Activated naive CD4-positive, alpha-beta T cell treated with anti-CD3 and anti-CD28 coated beads, Interleukin-2, amount 10 ng/mL, durations not matched to agents 7 days and 5 days (primary cell): ENCODE data around the gene IL21.
A peak's percentile ranks its signal among the peaks of the same experiment; 100 is the strongest.

Experiments used
- CTCF ChIA-PET: fragments of 350-600 bp; sonication (Branson Sonifier 250); formaldehyde crosslinking; loops from one replicate; lab custom pipeline; 2021; ENCODE audit warnings: antibody characterized with exemption; lab: Charles Lee
- DNase-seq: peaks from one replicate; pipeline ENCODE4 v3.0.0-alpha.2; 2020
- H3K27ac Mint-ChIP-seq: one replicate; pipeline ENCODE4 v1.8.0; 2021; ENCODE audit warnings: mild to moderate bottlenecking, moderate library complexity, mixed read lengths
- H3K27me3 Mint-ChIP-seq: one replicate; pipeline ENCODE4 v1.8.0; 2021; ENCODE audit warnings: mild to moderate bottlenecking, mixed read lengths
- H3K36me3 Mint-ChIP-seq: one replicate; pipeline ENCODE4 v1.8.0; 2021; ENCODE audit warnings: mixed read lengths
- H3K4me1 Mint-ChIP-seq: one replicate; pipeline ENCODE4 v1.8.0; 2021; ENCODE audit warnings: mixed read lengths
- H3K4me3 Mint-ChIP-seq: one replicate; pipeline ENCODE4 v1.8.0; 2021; ENCODE audit warnings: mild to moderate bottlenecking, moderate library complexity, mixed read lengths
- H3K9me3 Mint-ChIP-seq: one replicate; pipeline ENCODE4 v1.8.0; 2021; ENCODE audit warnings: mixed read lengths

IL21 gene

DNA sequence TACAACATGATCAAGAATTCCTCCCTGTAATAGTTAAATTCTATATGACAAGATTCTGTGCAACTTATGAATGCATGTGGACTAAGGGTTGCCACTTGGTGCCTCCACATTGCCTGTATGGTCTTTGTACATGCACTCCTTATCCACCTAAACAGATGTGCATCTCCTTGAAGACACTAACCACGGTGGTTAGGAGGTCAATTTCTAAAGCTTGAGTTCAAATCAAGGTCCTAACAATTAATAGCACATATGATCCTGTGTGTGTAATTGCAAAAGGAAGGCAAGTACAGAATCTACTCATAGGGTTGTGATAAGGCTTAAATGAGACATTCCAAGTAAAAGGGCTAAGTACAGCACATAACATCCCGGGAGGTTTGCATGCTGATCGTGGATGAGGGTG, 1.5 kb upstream of the IL21 start:
- Mint-ChIP-seq H3K27me3 (no peaks in the 10 kb centered on the region), H3K4me1 (peaks cover 34% of the 10 kb centered on the region), H3K4me3 (no peak overlapping the region), H3K27ac (no peak overlapping the region), H3K9me3 (no peaks in the 10 kb centered on the region), H3K36me3 (no peaks in the 10 kb centered on the region)
- DNase-seq, result no peak
- CTCF ChIA-PET, result no interaction called here

DNA sequence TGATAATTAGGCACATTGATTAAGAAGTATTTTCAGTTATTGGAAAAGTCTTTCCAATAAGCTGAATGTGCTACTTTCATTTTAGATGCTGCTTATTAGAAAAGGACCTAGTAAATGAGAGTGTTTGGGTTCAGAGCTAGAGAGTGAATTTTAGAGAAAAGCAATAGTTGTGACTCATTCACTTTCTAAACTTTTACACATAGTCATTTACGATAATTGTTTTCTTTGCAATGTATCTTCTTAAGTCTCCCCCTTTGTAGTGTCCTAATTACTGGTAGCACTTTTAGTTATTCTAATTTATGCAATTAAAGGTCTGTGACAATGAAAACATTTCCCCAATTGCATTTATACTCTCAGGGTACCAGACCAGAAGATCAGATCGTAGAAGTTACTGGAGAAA, 1.3 kb downstream of the IL21 start:
- Mint-ChIP-seq H3K9me3 (no peaks in the 10 kb centered on the region), H3K27ac (peak overlapping the region; percentile 71), H3K4me1 (peaks cover 49% of the 10 kb centered on the region), H3K4me3 (peak overlapping the region; percentile 27), H3K36me3 (no peaks in the 10 kb centered on the region), H3K27me3 (no peaks in the 10 kb centered on the region)
- DNase-seq, result no peak
- CTCF ChIA-PET, result interaction anchor here (0.8 to 1.1 kb wide), 2 partner anchors 11 to 41 kb away, joined by 3 read pairs; no protein-coding TSS in a partner anchor

DNA sequence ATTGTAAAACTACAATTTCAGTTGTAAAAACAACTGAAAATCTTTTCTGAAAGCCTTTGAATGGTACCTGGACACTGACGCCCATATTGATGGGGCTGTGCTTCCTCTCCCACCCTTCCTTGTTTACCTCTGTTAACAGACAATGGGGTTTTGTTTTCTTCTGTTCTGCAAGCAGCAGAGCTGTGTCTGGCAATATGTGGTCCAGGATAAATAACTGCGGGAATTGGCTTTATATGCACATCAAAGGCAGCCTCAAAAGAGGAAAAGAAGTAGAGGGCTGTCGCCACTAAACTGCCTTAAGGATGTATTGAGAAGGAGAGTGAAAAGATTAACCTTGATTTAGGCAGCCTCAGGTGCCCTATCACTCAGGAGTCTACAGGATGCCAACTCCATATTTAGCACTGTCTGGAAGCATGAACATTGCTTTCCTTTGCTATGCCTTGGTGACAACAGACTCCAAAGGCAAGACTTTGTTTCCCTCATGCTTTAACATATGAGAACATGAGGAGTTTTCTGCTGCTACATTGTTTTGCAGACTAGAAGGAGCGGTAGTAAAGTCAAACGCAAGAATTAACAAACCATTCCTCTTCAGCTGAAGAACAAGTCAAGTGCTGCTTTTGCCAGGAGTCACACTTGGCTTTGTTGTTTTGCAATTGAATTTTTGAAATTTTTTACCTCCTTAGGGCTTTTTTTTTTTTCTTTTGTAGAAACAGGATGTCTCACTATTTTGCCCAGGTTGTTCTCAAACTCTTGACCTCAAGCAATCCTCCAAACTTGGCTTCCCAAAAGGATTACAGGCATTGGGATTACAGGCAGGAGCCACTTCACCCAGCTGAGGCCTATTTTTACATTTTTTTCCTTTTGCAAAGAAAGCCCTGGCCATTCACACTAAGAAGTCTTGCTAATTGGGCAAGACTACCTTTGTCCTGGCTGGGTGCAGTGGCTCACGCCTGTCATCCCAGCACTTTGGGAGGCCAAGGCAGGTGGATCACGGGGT, 3.0 kb downstream of the IL21 start:
- Mint-ChIP-seq H3K4me3 (peak overlapping the region; percentile 0), H3K9me3 (no peaks in the 10 kb centered on the region), H3K4me1 (peaks cover 49% of the 10 kb centered on the region), H3K36me3 (no peaks in the 10 kb centered on the region), H3K27ac (peak overlapping the region; percentile 59), H3K27me3 (no peaks in the 10 kb centered on the region)
- no peak for DNase-seq
- CTCF ChIA-PET, result interaction anchor here (0.6 to 4.4 kb wide), 3 partner anchors 14 to 128 kb away, joined by 3 to 30 read pairs (median 3); no protein-coding TSS in a partner anchor

DNA sequence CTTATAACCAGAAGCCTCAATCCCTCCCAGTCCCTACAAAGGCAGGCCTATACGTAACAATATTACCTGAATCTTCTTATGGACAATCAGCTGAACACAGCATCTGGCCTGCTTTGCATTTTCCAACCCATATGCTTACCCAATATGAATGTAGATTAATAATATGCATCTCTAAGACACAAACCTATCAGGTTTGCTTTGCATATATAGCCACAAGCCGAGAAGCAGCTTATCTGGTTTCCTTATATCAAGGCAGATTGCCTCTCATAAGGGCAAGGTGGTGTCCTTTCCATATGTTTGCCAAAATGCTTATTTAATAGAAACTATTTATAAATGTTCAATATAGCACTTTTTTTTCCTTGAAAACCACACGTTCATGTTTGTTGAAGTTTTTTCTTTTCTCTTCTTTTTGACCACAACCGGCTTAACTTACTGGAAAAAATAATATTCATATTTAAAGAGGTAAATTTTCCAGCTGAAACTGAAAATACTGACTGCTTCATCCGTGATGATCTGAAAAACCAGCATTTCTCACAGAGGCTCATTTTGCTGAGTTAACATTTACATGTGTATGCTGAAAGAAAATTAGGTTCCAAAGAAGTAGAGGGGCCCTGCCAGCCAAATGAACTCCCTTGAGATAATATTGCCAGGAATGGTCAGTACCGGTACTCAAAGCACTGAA, 3.8 kb downstream of the IL21 start:
- no peaks in the 10 kb centered on the region for H3K9me3 Mint-ChIP-seq
- peaks cover 49% of the 10 kb centered on the region for H3K4me1 Mint-ChIP-seq
- no peaks in the 10 kb centered on the region for H3K27me3 Mint-ChIP-seq
- H3K36me3 Mint-ChIP-seq, result no peaks in the 10 kb centered on the region
- H3K27ac Mint-ChIP-seq, result peak overlapping the region; percentile 59
- CTCF ChIA-PET, result interaction anchor here (0.6 to 4.4 kb wide), 5 partner anchors 14 to 127 kb away, joined by 3 to 30 read pairs (median 3); no protein-coding TSS in a partner anchor
- H3K4me3 Mint-ChIP-seq, result no peak overlapping the region
- DNase-seq, result no peak

DNA sequence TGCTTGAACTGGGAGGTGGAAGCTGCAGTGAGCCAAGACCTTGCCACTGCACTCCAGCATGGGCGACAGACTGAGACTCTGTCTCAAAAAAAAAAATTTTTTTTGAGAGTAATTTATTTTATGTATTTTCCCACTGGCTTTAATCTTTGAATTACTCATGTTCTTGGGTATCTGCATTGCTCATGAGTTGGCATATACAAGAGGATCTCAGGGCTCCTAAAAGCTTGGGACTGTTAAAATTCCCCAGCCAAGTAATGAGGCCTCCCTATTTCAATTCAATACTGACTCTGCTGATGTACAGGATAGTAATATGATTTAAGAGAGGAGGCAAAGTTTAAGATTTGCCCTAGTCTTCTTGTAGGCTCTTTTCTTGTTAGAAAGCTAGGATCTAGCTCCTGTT, 6.2 kb downstream of the IL21 start:
- peaks cover 34% of the 10 kb centered on the region for H3K4me1 Mint-ChIP-seq
- H3K9me3 Mint-ChIP-seq, result no peaks in the 10 kb centered on the region
- H3K4me3 Mint-ChIP-seq, result no peak overlapping the region
- H3K27ac Mint-ChIP-seq, result no peak overlapping the region
- no peaks in the 10 kb centered on the region for H3K36me3 Mint-ChIP-seq
- no peak for DNase-seq
- H3K27me3 Mint-ChIP-seq, result no peaks in the 10 kb centered on the region
- CTCF ChIA-PET, result interaction anchor here (1.0 to 4.4 kb wide), 4 partner anchors 10 to 103 kb away, joined by 3 to 30 read pairs (median 4); no protein-coding TSS in a partner anchor

DNA sequence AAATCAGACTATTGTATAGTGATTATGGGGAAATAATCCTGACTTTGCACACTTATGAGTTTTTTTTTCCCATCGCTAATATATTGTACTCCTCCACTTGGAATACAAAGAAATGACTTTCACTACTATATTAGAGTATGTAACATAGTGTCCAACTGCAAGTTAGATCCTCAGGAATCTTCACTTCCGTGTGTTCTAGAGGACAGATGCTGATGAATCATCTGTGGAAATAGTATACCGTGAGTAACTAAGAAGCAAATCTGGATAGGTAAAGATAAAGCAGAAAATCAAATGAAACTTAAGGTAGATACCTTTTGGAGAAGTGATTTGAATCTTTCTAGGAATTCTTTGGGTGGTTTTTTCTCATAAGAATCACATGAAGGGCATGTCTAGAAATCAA, 8.3 kb downstream of the IL21 start:
- Mint-ChIP-seq H3K9me3 (no peaks in the 10 kb centered on the region), H3K27me3 (no peaks in the 10 kb centered on the region), H3K4me3 (no peak overlapping the region), H3K36me3 (no peaks in the 10 kb centered on the region), H3K27ac (no peak overlapping the region), H3K4me1 (peaks cover 16% of the 10 kb centered on the region)
- CTCF ChIA-PET, result interaction anchor here (1.0 to 1.6 kb wide), 3 partner anchors 18 to 145 kb away, joined by 3 to 5 read pairs (median 5); no protein-coding TSS in a partner anchor
- no peak for DNase-seq

DNA sequence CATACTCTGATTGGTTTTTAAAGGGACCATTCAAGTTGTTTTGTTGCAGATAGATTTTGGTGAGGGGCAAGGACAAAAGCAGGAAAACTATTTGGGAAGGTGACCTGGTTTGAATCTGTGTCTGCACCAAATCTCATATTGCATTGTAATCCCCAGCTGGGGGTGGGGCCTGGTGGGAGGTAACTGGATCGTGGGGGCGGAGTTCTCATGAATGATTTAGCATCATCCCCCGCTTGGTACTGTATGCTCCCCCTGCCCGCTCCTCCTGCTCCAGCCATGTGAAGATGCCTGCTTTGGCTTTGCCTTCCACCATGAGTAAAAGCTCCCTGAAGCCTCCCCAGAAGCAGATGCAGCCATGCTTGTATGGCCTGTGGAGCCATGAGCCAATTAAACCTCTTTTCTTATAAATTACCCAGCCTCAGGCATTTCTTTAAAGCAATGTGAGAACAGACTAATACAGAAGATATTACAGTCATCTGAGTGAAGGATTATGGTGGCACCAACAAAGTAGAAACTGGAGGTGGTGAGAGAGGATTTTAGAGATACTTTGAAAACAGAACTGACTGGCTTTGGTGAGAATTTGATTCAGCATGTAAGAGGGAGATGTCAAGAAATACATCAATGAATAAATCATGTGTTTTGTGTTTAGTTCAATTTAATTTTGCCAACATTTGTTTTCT, 14.4 kb downstream of the IL21 start:
- H3K27ac Mint-ChIP-seq, result no peak overlapping the region
- H3K4me1 Mint-ChIP-seq, result peaks cover 12% of the 10 kb centered on the region
- H3K27me3 Mint-ChIP-seq, result no peaks in the 10 kb centered on the region
- no peak overlapping the region for H3K4me3 Mint-ChIP-seq
- DNase-seq, result no peak
- CTCF ChIA-PET, result interaction anchor here (0.7 kb wide), 2 partner anchors 28 to 111 kb away, joined by 3 to 5 read pairs; no protein-coding TSS in a partner anchor
- no peaks in the 10 kb centered on the region for H3K36me3 Mint-ChIP-seq
- no peaks in the 10 kb centered on the region for H3K9me3 Mint-ChIP-seq

DNA sequence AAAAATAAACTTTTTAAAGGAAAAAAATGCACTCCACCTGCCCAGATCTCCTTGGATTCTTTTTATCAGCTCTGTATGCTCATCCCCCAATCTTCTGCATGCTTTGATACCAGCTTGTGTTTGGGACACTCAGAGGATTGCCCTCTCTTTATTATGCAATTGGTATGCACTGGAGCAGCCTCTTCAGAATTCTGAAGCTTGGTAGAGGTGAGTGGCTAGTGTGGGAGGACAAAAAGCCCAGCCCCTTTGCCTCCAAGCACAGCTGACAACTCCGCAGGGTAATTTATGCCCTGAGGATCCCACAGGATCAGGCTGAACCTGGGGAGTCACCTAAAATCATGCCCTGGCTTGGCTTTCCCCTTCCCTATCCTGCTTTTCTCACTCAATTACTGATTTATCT, 16.7 kb downstream of the IL21 start:
- Mint-ChIP-seq H3K27ac (no peak overlapping the region), H3K4me1 (peaks cover 12% of the 10 kb centered on the region), H3K27me3 (no peaks in the 10 kb centered on the region), H3K9me3 (no peaks in the 10 kb centered on the region), H3K4me3 (no peak overlapping the region), H3K36me3 (no peaks in the 10 kb centered on the region)
- CTCF ChIA-PET, result interaction anchor here (0.9 to 4.6 kb wide), 13 partner anchors 11 to 326 kb away, joined by 3 to 92 read pairs (median 8); partner anchors contain the start of gene IL21
- DNase-seq, result no peak

DNA sequence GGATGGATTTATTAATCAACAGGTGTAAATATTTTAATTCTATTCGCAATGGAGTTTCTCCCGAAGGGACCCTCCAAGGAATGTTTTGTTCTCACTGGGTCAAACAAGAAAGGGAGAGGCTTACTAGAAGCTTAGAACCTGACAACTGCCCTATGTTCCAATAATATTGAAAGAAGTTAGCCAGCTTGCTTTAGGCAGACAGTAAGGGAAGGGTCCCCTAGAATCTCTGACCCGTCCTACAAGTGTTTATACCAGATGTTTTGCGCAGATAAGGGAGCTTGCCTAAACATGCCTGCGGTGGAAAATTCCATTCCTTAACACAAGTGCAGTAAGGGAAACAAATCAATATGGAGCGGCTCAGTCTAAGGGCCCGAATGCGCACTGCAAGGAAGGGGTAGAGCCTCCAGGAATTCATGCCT, 17.7 kb downstream of the IL21 start:
- CTCF ChIA-PET, result interaction anchor here (1.0 to 4.6 kb wide), 23 partner anchors 8 to 841 kb away, joined by 3 to 92 read pairs (median 7); partner anchors contain the start of genes BBS12 and IL21
- no peak overlapping the region for H3K27ac Mint-ChIP-seq
- no peaks in the 10 kb centered on the region for H3K27me3 Mint-ChIP-seq

DNA sequence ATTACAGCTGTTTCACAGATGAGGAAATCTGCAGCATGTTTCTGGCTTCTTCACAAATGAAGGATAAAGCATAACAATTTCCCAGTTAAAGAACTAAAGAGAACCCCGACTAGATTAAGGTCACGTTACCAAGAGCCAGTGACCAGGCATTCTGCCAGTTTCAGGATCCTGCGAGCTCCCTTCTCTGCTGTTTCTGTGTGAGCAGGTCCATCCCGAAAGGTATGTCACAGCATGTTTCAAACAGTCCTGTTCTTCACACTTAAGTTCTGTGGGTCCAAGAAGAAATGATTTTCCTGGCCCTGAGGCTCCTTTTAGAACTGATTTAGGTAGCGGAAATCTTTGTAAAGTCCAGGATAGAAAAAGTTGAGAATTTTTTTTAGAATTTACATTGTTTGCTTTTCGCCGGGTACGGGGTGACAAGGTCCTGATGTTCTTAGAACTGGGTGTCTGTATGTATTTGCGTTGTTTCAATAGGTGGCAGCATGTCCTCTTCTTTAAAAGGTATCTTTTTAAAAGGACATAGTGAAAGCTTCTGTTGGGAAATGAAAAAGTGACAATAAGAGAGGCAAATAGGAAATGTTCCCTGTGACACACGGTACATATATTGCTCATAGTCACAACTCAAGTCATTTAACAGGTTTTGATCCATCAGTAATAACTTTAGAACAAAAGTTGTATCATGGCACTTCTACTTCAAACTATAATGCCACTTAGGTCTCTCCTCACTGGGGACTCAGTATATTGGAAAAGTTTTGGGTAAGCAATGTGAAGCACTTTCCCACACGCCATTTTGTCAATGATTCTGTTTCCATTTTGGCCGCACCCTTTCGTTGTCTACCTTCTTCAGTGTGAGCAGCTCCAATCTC, 18.4 kb downstream of the IL21 start:
- no peak for DNase-seq
- Mint-ChIP-seq H3K4me1 (peaks cover 12% of the 10 kb centered on the region), H3K36me3 (no peaks in the 10 kb centered on the region), H3K4me3 (no peak overlapping the region), H3K27me3 (no peaks in the 10 kb centered on the region), H3K9me3 (no peaks in the 10 kb centered on the region), H3K27ac (no peak overlapping the region)
- CTCF ChIA-PET, result interaction anchor here (0.6 to 4.6 kb wide), 38 partner anchors 9 to 842 kb away, joined by 3 to 92 read pairs (median 6); partner anchors contain the start of genes BBS12, IL21 and NUDT6

More for the DNA sequence above, 17.7 kb downstream of the IL21 start:
- DNase-seq, result no peak
- Mint-ChIP-seq H3K36me3 (no peaks in the 10 kb centered on the region), H3K4me1 (peaks cover 12% of the 10 kb centered on the region), H3K4me3 (no peak overlapping the region), H3K9me3 (no peaks in the 10 kb centered on the region)

DNA sequence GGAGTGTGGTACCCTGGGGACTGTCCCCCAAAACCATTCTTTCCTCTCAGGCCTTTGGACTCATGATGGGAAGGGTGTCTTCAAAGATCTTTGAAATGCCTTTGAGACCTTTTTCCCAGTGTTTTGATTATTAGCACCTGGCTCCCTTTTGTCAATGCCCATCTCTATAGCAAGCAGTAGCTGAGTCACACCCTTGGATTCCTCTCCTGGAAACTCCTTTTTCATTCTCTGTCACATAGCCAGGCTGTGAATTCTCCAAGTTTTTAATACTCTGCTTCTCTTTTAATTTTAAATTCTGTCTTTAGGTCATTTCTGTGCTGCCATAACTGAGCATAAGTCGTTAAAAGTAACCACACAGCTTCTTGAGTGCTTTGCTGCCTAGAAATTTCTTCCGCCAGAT, 29.7 kb downstream of the IL21 start:
- DNase-seq, result no peak
- CTCF ChIA-PET, result interaction anchor here (1.1 kb wide), 1 partner anchor 11 kb away, joined by 3 read pairs; no protein-coding TSS in a partner anchor
- no peak overlapping the region for H3K27ac Mint-ChIP-seq

DNA sequence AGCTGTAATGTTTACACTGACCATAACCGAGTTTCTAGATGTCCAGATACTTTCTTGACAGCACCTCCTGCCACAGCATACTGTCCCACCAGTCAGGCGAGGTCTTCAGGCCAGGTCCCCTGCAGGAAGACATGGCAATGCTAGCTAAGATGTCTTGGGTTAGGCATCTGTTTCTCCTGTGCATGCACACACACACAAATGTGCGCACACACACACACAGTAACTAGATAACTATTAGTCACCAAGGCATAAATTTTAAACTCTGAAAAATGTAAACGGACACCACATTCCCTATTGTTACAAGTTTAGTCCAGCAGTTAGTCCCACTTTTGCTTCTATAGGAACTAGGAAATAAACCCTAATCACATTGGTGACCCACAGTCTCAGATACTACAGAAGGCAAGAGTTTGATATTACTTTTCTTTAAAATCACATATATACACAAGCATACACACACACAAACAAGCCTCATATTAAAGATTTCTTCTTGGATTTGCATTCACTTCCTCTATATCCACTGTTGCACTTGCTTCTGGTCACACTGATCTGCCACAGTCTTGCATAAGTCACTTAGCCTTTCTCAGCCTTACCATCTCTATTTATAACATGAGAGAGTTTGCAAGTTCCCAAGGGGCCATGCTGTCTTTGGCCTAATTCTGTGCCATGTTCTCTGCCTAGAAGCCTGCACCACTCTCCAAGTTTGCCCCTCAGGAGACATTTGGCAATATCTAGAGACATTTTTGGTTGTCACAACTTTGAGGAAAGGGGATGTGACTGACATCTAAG, 32.2 kb downstream of the IL21 start:
- DNase-seq, result no peak
- no peak overlapping the region for H3K27ac Mint-ChIP-seq
- CTCF ChIA-PET, result interaction anchor here (1.3 to 1.8 kb wide), 2 partner anchors 11 to 14 kb away, joined by 3 to 7 read pairs; no protein-coding TSS in a partner anchor
- no peaks in the 10 kb centered on the region for H3K27me3 Mint-ChIP-seq
- H3K4me1 Mint-ChIP-seq, result peaks cover 31% of the 10 kb centered on the region
- no peak overlapping the region for H3K4me3 Mint-ChIP-seq
- peaks cover 2% of the 10 kb centered on the region for H3K36me3 Mint-ChIP-seq
- H3K9me3 Mint-ChIP-seq, result no peaks in the 10 kb centered on the region

More for the DNA sequence above, 29.7 kb downstream of the IL21 start:
- Mint-ChIP-seq H3K36me3 (no peaks in the 10 kb centered on the region), H3K4me3 (no peak overlapping the region), H3K27me3 (no peaks in the 10 kb centered on the region), H3K9me3 (no peaks in the 10 kb centered on the region), H3K4me1 (peaks cover 5% of the 10 kb centered on the region)
